Fibroblast of lung (primary cell): ENCODE measurements around the gene COL4A6. TPM values are rescaled to one million over a fixed set of nuclear protein-coding genes. Genes with fewer than 3 reads are reported as not detected.
"Not testable (repeated sequence)": the region's sequence is repeated elsewhere in the genome, so short reads cannot be mapped to it uniquely, and the experiment has no call there.

Experiments used
- DNase-seq, 2 donors: peaks; one replicate each; pipeline versions ENCODE4 v3.0.0 to v3.0.0-alpha.2; 2010; ENCODE audit warnings: low read depth in 2 of 2
- H2AFZ ChIP-seq: 2 replicates; pipeline ENCODE4 v1.5.1; 2012; ENCODE audit warnings: low read length, control low read depth, inconsistent platforms
- H3K27ac ChIP-seq: 2 replicates; pipeline ENCODE4 v1.5.1; 2011; ENCODE audit warnings: low read length, control low read depth; ENCODE audit not compliant: insufficient read depth
- H3K27me3 ChIP-seq: 2 replicates; pipeline ENCODE4 v1.5.1; 2011; ENCODE audit warnings: mild to moderate bottlenecking, low read length; ENCODE audit not compliant: control insufficient read depth, insufficient read depth
- H3K36me3 ChIP-seq: 2 replicates; pipeline ENCODE4 v1.5.1; 2011; ENCODE audit warnings: low read length; ENCODE audit not compliant: control insufficient read depth, insufficient read depth
- H3K4me1 ChIP-seq: 2 replicates; pipeline ENCODE4 v1.5.1; 2011; ENCODE audit warnings: low read length; ENCODE audit not compliant: control insufficient read depth, insufficient read depth; ENCODE audit errors: extremely low read depth
- H3K4me2 ChIP-seq: 2 replicates; pipeline ENCODE4 v1.5.1; 2011; ENCODE audit warnings: low read length, control low read depth; ENCODE audit not compliant: insufficient read depth; ENCODE audit errors: extremely low read depth
- H3K4me3 ChIP-seq, 4 experiments: fragments of 200-600 bp in 1 of 4; sonication (generic) in 1 of 4; replicated peaks in 1 of 4; 2 replicates each; pipeline ENCODE4 v1.5.1; 2011 to 2016; ENCODE audit warnings: low read length in 4 of 4, low read depth in 3 of 4, mild to moderate bottlenecking in 3 of 4, control low read depth in 2 of 4, inconsistent platforms in 1 of 4, mixed read lengths in 1 of 4; ENCODE audit not compliant: insufficient read depth in 1 of 4; ENCODE audit errors: control extremely low read depth in 1 of 4
- H3K79me2 ChIP-seq: 2 replicates; pipeline ENCODE4 v1.5.1; 2012; ENCODE audit warnings: mild to moderate bottlenecking, low read length, inconsistent platforms; ENCODE audit not compliant: control insufficient read depth, insufficient read depth
- H3K9ac ChIP-seq: 2 replicates; pipeline ENCODE4 v1.5.1; 2011; ENCODE audit warnings: mild to moderate bottlenecking, low read length, control low read depth; ENCODE audit not compliant: insufficient read depth
- H3K9me3 ChIP-seq: 2 replicates; pipeline ENCODE4 v1.5.1; 2012; ENCODE audit warnings: low read depth, low read length; ENCODE audit not compliant: control insufficient read depth, insufficient read depth
- H4K20me1 ChIP-seq: 2 replicates; pipeline ENCODE4 v1.5.1; 2011; ENCODE audit warnings: low read length; ENCODE audit not compliant: control insufficient read depth, insufficient read depth; ENCODE audit errors: extremely low read depth
- CTCF ChIP-seq, 2 donors: IDR thresholded peaks in 1 of 2; conservative IDR thresholded peaks in 1 of 2; 1 replicate in 1 of 2; 2 replicates in 1 of 2; pipeline ENCODE4 v1.5.1; 2011 to 2012; ENCODE audit warnings: low read length in 2 of 2, control low read depth in 1 of 2, inconsistent platforms in 1 of 2, low read depth in 1 of 2, mild to moderate bottlenecking in 1 of 2
- EZH2 ChIP-seq: IDR thresholded peaks from 2 replicates; pipeline ENCODE4 v1.5.1; 2012; ENCODE audit warnings: low read length, control low read depth, mild to moderate bottlenecking; ENCODE audit errors: missing control alignments
- polyA plus RNA-seq, 2 donors: library from polyadenylated mRNA; depleted of rRNA in 1 of 2; stranded (reverse) in 1 of 2; unstranded in 1 of 2; fragments of >200 nt; gene quantifications; 2 replicates each; pipeline ENCODE4 v1.2.1, GENCODE V29; 2011 to 2012; ENCODE audit warnings: missing spikeins in 1 of 2
- total RNA-seq: library from RNA; depleted of rRNA; stranded (reverse); fragments of >200 nt; gene quantifications from 2 replicates; pipeline ENCODE4 v1.2.1, GENCODE V29; 2014

Gene COL4A6
- total and polyA plus RNA-seq, 2 donors (not counting 1 experiment from before 2014, with no cell fraction given): 0.15 to 3.5 TPM

- Histone ChIP-seq H2AFZ (no peak overlapping the region), H3K9ac (no peak overlapping the region), H3K4me3 (no peak overlapping the region), H3K79me2 (no peaks in the 10 kb centered on the region), H3K36me3 (no peaks in the 10 kb centered on the region), H3K27ac (no peak overlapping the region), H4K20me1 (no peaks in the 10 kb centered on the region), H3K27me3 (no peaks in the 10 kb centered on the region), H3K9me3 (no peaks in the 10 kb centered on the region), H3K4me1 (no peaks in the 10 kb centered on the region), H3K4me2 (no peak overlapping the region)
- no peak for DNase-seq
- TF ChIP-seq CTCF (conservative IDR thresholded peaks at IDR 0.05 in 1 of 2, IDR thresholded peaks at IDR 0.05 in 1 of 2; ENCODE audit: low read depth in 1 of 2, low read length in 2 of 2) (no peak), EZH2 (no peak)
Observed at GRCh38 chrX:108396986-108397385, 41.2 kb downstream of the COL4A6 start.

GRCh38 chrX:108396188-108396891 lies 41.9 kb downstream of the COL4A6 start:
- TF ChIP-seq CTCF (conservative IDR thresholded peaks at IDR 0.05 in 1 of 2, IDR thresholded peaks at IDR 0.05 in 1 of 2; ENCODE audit: low read depth in 1 of 2, low read length in 2 of 2): no peak
- TF ChIP-seq EZH2: no peak
- no peak overlapping the region for H3K4me2 ChIP-seq
- no peaks in the 10 kb centered on the region for H3K9me3 ChIP-seq
- no peak overlapping the region for H2AFZ ChIP-seq
- no peaks in the 10 kb centered on the region for H3K36me3 ChIP-seq
- H3K27ac ChIP-seq: no peak overlapping the region
- H3K9ac ChIP-seq: no peak overlapping the region
- H3K4me1 ChIP-seq: no peaks in the 10 kb centered on the region
- H4K20me1 ChIP-seq: no peaks in the 10 kb centered on the region
- no peak overlapping the region for H3K4me3 ChIP-seq
- H3K79me2 ChIP-seq: no peaks in the 10 kb centered on the region
- no peaks in the 10 kb centered on the region for H3K27me3 ChIP-seq
- DNase-seq: peak in 1 of 2 donors; percentile 43

DNA sequence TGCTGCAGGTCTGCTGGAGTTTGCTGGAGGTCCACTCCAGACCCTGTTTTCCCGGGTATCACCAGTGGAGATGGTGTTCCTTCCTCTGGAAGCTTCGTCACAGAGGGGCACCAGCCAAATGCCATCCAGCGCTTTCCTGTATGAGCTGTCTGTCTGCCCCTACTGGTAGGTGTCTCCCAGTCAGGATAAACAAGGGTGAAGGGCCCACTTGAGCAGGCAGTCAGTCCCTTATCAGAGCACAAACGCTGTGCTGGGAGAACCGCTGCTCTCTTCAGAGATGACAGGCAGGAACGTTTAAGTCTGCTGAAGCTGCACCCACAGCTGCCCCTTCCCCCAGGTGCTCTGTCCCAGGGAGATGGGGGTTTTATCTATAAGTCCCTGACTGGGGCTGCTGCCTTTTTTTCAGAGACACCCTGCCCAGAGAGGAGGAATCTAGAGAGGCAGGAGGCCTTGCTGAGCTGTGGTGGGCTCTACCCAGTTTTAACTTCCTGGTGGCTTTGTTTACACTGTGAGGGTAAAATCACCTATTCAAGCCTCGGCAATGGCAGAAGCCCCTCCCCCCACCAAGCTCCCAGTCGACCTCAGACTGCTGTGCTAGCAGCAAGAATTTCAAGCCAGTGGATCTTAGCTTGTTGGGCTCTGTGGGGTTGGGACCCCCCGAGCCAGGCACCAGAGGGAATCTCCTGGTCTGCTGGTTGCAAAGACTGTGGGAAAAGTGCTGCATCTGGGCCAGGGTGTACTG lies 47.1 kb downstream of the COL4A6 start:
- not testable (repeated sequence) for H3K27me3 ChIP-seq, H3K9me3 ChIP-seq, H4K20me1 ChIP-seq, DNase-seq, H3K9ac ChIP-seq, H3K4me1 ChIP-seq, H2AFZ ChIP-seq, H3K4me2 ChIP-seq, H3K36me3 ChIP-seq, H3K27ac ChIP-seq, H3K4me3 ChIP-seq, H3K79me2 ChIP-seq
